GM18951 (cell line): ENCODE measurements around the gene CELF6.

ENCODE experiments used
- POLR2A ChIP-seq: IDR thresholded peaks from 4 replicates; pipeline ENCODE4 v1.6.1; 2011; ENCODE audit warnings: mild to moderate bottlenecking; ENCODE audit not compliant: insufficient read length, insufficient read depth; ENCODE audit errors: extremely low read depth
- in situ Hi-C: fragments of 300-500 bp; cut with MboI; formaldehyde crosslinking; loops from one replicate; pipeline ENCODE4 v1.12.0; 2022; ENCODE audit warnings: low sequenced_read_pairs, mixed read lengths, inconsistent platforms; ENCODE audit not compliant: unreplicated experiment

The CELF6 gene

GRCh38 chr15:72237029-72237852 lies 82.7 kb downstream of the CELF6 start:
- in situ Hi-C loops, result no loop called here
- peak; percentile 49 for TF ChIP-seq POLR2A

- TF ChIP-seq POLR2A, result no peak
These were observed 83.5 kb downstream of the CELF6 start for GRCh38 chr15:72236381-72237003.

GRCh38 chr15:72235298-72235697 lies 84.7 kb downstream of the CELF6 start:
- TF ChIP-seq POLR2A, result no peak
- in situ Hi-C loops, result no loop called here

More at GRCh38 chr15:72236381-72237003, 83.5 kb downstream of the CELF6 start:
- in situ Hi-C loops, result no loop called here
